ENCODE results near the gene SCYL1.

SCYL1 gene

GRCh38 chr11:65478388-65479183 is 46.3 kb upstream of the SCYL1 start:
- DNase-seq: peak in 1 of 2 donors; percentile 25
- Histone ChIP-seq H2BK120ac (ENCODE audit: insufficient read depth, low read length, poor library complexity) (peak overlapping the region; percentile 57), H3K27me3 (ENCODE audit: insufficient read depth, low read length) (no peaks in the 10 kb centered on the region), H3K4me2 (ENCODE audit: low read length) (no peak overlapping the region), H2BK12ac (ENCODE audit: low read length) (peak overlapping the region; percentile 91), H2AK5ac (ENCODE audit: low read length) (peak overlapping the region; percentile 20), H4K91ac (ENCODE audit: low read depth, low read length) (peak overlapping the region; percentile 83), H4K8ac (ENCODE audit: low read depth, low read length) (peak overlapping the region; percentile 38), H3K27ac (ENCODE audit: low read depth, low read length) (peak overlapping the region; percentile 81), H3K4me1 (ENCODE audit: control insufficient read depth in 1 of 2, insufficient read depth in 2 of 2, low read length in 2 of 2) (peaks cover 25 to 36% of the 10 kb centered on the region in 2 experiments), H3K9me3 (ENCODE audit: insufficient read depth, low read depth, low read length) (no peaks in the 10 kb centered on the region), H2BK5ac (ENCODE audit: low read depth, low read length, poor library complexity) (peak overlapping the region; percentile 60), H3K4me3 (ENCODE audit: low read depth, low read length) (no peak overlapping the region), H3K23ac (ENCODE audit: low read length) (no peak overlapping the region), H3K14ac (ENCODE audit: low read length) (peak overlapping the region; percentile 76), H3K18ac (ENCODE audit: low read length) (peak overlapping the region; percentile 35), H2AFZ (ENCODE audit: insufficient read depth, low read length, poor library complexity) (no peak overlapping the region), H3K79me1 (ENCODE audit: low read length) (peaks cover 45% of the 10 kb centered on the region), H3K79me2 (ENCODE audit: control insufficient read depth, insufficient read depth, low read length, poor library complexity) (peaks cover 23% of the 10 kb centered on the region), H4K12ac (ENCODE audit: low read depth, low read length) (peak overlapping the region; percentile 4), H3K36me3 (ENCODE audit: control insufficient read depth in 1 of 2, insufficient read depth in 2 of 2, low read length in 2 of 2) (no peaks in the 10 kb centered on the region), H3K4ac (ENCODE audit: low read depth, low read length) (peak overlapping the region; percentile 21), H3K9ac (ENCODE audit: low read length) (no peak overlapping the region)
- no CpG with 5 or more reads among the region's 33 CpGs for WGBS (ENCODE audit: extremely low coverage, insufficient coverage, insufficient read length)

- Histone ChIP-seq H3K27me3 (ENCODE audit: insufficient read depth, low read length) (no peaks in the 10 kb centered on the region), H3K9me3 (ENCODE audit: insufficient read depth, low read depth, low read length) (no peaks in the 10 kb centered on the region), H4K12ac (ENCODE audit: low read depth, low read length) (peak overlapping the region; percentile 4), H3K18ac (ENCODE audit: low read length) (peak overlapping the region; percentile 60), H3K9ac (ENCODE audit: low read length) (peak overlapping the region; percentile 16), H4K91ac (ENCODE audit: low read depth, low read length) (peak overlapping the region; percentile 83), H2BK12ac (ENCODE audit: low read length) (peak overlapping the region; percentile 91), H3K23ac (ENCODE audit: low read length) (no peak overlapping the region), H2BK120ac (ENCODE audit: insufficient read depth, low read length, poor library complexity) (peak overlapping the region; percentile 57), H2BK5ac (ENCODE audit: low read depth, low read length, poor library complexity) (peak overlapping the region; percentile 60), H3K14ac (ENCODE audit: low read length) (peak overlapping the region; percentile 76), H2AFZ (ENCODE audit: insufficient read depth, low read length, poor library complexity) (peak overlapping the region; percentile 23), H3K4ac (ENCODE audit: low read depth, low read length) (peak overlapping the region; percentile 21), H3K27ac (ENCODE audit: low read depth, low read length) (peak overlapping the region; percentile 81), H3K36me3 (ENCODE audit: control insufficient read depth in 1 of 2, insufficient read depth in 2 of 2, low read length in 2 of 2) (no peaks in the 10 kb centered on the region), H2AK5ac (ENCODE audit: low read length) (peak overlapping the region; percentile 89), H3K4me1 (ENCODE audit: control insufficient read depth in 1 of 2, insufficient read depth in 2 of 2, low read length in 2 of 2) (peaks cover 25 to 36% of the 10 kb centered on the region in 2 experiments), H3K4me3 (ENCODE audit: low read depth, low read length) (no peak overlapping the region), H3K79me2 (ENCODE audit: control insufficient read depth, insufficient read depth, low read length, poor library complexity) (peaks cover 23% of the 10 kb centered on the region), H3K4me2 (ENCODE audit: low read length) (no peak overlapping the region), H3K79me1 (ENCODE audit: low read length) (peaks cover 49% of the 10 kb centered on the region), H4K8ac (ENCODE audit: low read depth, low read length) (peak overlapping the region; percentile 70)
- peak in 1 of 2 donors; percentile 30 for DNase-seq
- WGBS (ENCODE audit: extremely low coverage, insufficient coverage, insufficient read length): no CpG with 5 or more reads among the region's 11 CpGs
Measured at GRCh38 chr11:65479184-65480145, 45.4 kb upstream of the SCYL1 start.

- no peaks in the 10 kb centered on the region for H3K27me3 ChIP-seq (ENCODE audit: insufficient read depth, low read length)
- H2AK5ac ChIP-seq (ENCODE audit: low read length): peak overlapping the region; percentile 94
- H3K4ac ChIP-seq (ENCODE audit: low read depth, low read length): peak overlapping the region; percentile 75
- no peak overlapping the region for H3K9ac ChIP-seq (ENCODE audit: low read length)
- peak overlapping the region; percentile 95 for H4K91ac ChIP-seq (ENCODE audit: low read depth, low read length)
- peak overlapping the region; percentile 91 for H3K14ac ChIP-seq (ENCODE audit: low read length)
- no peaks in the 10 kb centered on the region for H3K36me3 ChIP-seq (ENCODE audit: control insufficient read depth in 1 of 2, insufficient read depth in 2 of 2, low read length in 2 of 2)
- peaks cover 17% of the 10 kb centered on the region for H3K79me2 ChIP-seq (ENCODE audit: control insufficient read depth, insufficient read depth, low read length, poor library complexity)
- no CpG with 5 or more reads among the region's 2 CpGs for WGBS (ENCODE audit: extremely low coverage, insufficient coverage, insufficient read length)
- H3K4me1 ChIP-seq (ENCODE audit: control insufficient read depth in 1 of 2, insufficient read depth in 2 of 2, low read length in 2 of 2): peaks cover 32 to 39% of the 10 kb centered on the region in 2 experiments
- peak overlapping the region; percentile 50 for H4K8ac ChIP-seq (ENCODE audit: low read depth, low read length)
- H2BK12ac ChIP-seq (ENCODE audit: low read length): peak overlapping the region; percentile 98
- peak overlapping the region; percentile 83 for H3K18ac ChIP-seq (ENCODE audit: low read length)
- H3K27ac ChIP-seq (ENCODE audit: low read depth, low read length): peak overlapping the region; percentile 93
- H2BK5ac ChIP-seq (ENCODE audit: low read depth, low read length, poor library complexity): peak overlapping the region; percentile 91
- no peak overlapping the region for H3K4me2 ChIP-seq (ENCODE audit: low read length)
- H2BK120ac ChIP-seq (ENCODE audit: insufficient read depth, low read length, poor library complexity): peak overlapping the region; percentile 98
- no peak overlapping the region for H2AFZ ChIP-seq (ENCODE audit: insufficient read depth, low read length, poor library complexity)
- peaks cover 54% of the 10 kb centered on the region for H3K79me1 ChIP-seq (ENCODE audit: low read length)
- no peak overlapping the region for H3K23ac ChIP-seq (ENCODE audit: low read length)
- no peaks in the 10 kb centered on the region for H3K9me3 ChIP-seq (ENCODE audit: insufficient read depth, low read depth, low read length)
- no peak overlapping the region for H4K12ac ChIP-seq (ENCODE audit: low read depth, low read length)
- H3K4me3 ChIP-seq (ENCODE audit: low read depth, low read length): no peak overlapping the region
- no peak for DNase-seq
Measured at GRCh38 chr11:65482306-65482850, 42.5 kb upstream of the SCYL1 start.

- H3K79me2 ChIP-seq (ENCODE audit: control insufficient read depth, insufficient read depth, low read length, poor library complexity): peaks cover 26% of the 10 kb centered on the region
- no CpG with 5 or more reads among the region's 5 CpGs for WGBS (ENCODE audit: extremely low coverage, insufficient coverage, insufficient read length)
- DNase-seq: no peak
- H3K4ac ChIP-seq (ENCODE audit: low read depth, low read length): peak overlapping the region; percentile 29
- H3K4me3 ChIP-seq (ENCODE audit: low read depth, low read length): no peak overlapping the region
- H3K4me1 ChIP-seq (ENCODE audit: control insufficient read depth in 1 of 2, insufficient read depth in 2 of 2, low read length in 2 of 2): peaks cover 40 to 41% of the 10 kb centered on the region in 2 experiments
- no peak overlapping the region for H3K14ac ChIP-seq (ENCODE audit: low read length)
- H3K36me3 ChIP-seq (ENCODE audit: control insufficient read depth in 1 of 2, insufficient read depth in 2 of 2, low read length in 2 of 2): no peaks in the 10 kb centered on the region
- H3K18ac ChIP-seq (ENCODE audit: low read length): no peak overlapping the region
- H3K9ac ChIP-seq (ENCODE audit: low read length): peak overlapping the region; percentile 25
- H2BK5ac ChIP-seq (ENCODE audit: low read depth, low read length, poor library complexity): peak overlapping the region; percentile 86
- peak overlapping the region; percentile 96 for H3K27ac ChIP-seq (ENCODE audit: low read depth, low read length)
- no peak overlapping the region for H2AFZ ChIP-seq (ENCODE audit: insufficient read depth, low read length, poor library complexity)
- H4K12ac ChIP-seq (ENCODE audit: low read depth, low read length): no peak overlapping the region
- no peaks in the 10 kb centered on the region for H3K9me3 ChIP-seq (ENCODE audit: insufficient read depth, low read depth, low read length)
- H2BK12ac ChIP-seq (ENCODE audit: low read length): peak overlapping the region; percentile 83
- H3K4me2 ChIP-seq (ENCODE audit: low read length): no peak overlapping the region
- peak overlapping the region; percentile 82 for H4K91ac ChIP-seq (ENCODE audit: low read depth, low read length)
- H3K27me3 ChIP-seq (ENCODE audit: insufficient read depth, low read length): no peaks in the 10 kb centered on the region
- H2AK5ac ChIP-seq (ENCODE audit: low read length): no peak overlapping the region
- H2BK120ac ChIP-seq (ENCODE audit: insufficient read depth, low read length, poor library complexity): peak overlapping the region; percentile 68
- peaks cover 53% of the 10 kb centered on the region for H3K79me1 ChIP-seq (ENCODE audit: low read length)
- no peak overlapping the region for H3K23ac ChIP-seq (ENCODE audit: low read length)
- no peak overlapping the region for H4K8ac ChIP-seq (ENCODE audit: low read depth, low read length)
Measured at GRCh38 chr11:65485920-65486219, 39.0 kb upstream of the SCYL1 start.

All from trophoblast cell (in vitro differentiated cells and primary cell).